HepG2 (cell line): Measurements from ENCODE around the gene DNMT3L. TPM values are rescaled to one million over a fixed set of nuclear protein-coding genes. Genes with fewer than 3 reads are reported as not detected.

Experiments used
- AHDC1 ChIP-seq: sonication (generic); formaldehyde crosslinking; IDR thresholded peaks from 2 replicates; pipeline ENCODE4 v1.5.1; 2020; ENCODE audit warnings: mild to moderate bottlenecking, missing genetic modification reagents, borderline replicate concordance
- CEBPG ChIP-seq: IDR thresholded peaks from 2 replicates; pipeline ENCODE4 v1.6.1; 2016
- DZIP1 ChIP-seq: sonication (generic); formaldehyde crosslinking; IDR thresholded peaks from 2 replicates; pipeline ENCODE4 v1.5.0; 2020; ENCODE audit warnings: mild to moderate bottlenecking, missing genetic modification reagents
- E2F5 ChIP-seq: sonication (generic); formaldehyde crosslinking; conservative IDR thresholded peaks from 2 replicates; pipeline ENCODE4 v1.4.0; 2020; ENCODE audit warnings: missing genetic modification reagents
- FOSL1 ChIP-seq: sonication (generic); formaldehyde crosslinking; IDR thresholded peaks from 2 replicates; pipeline ENCODE4 v1.9.0; 2021; ENCODE audit warnings: missing genetic modification reagents, borderline replicate concordance
- FOXK2 ChIP-seq: fragments of 450-650 bp; IDR thresholded peaks from 2 replicates; pipeline ENCODE4 v1.6.1; 2016
- FOXO1 ChIP-seq: sonication (generic); formaldehyde crosslinking; IDR thresholded peaks from 2 replicates; pipeline ENCODE4 v1.4.0; 2020; ENCODE audit warnings: missing genetic modification reagents
- HBP1 ChIP-seq: IDR thresholded peaks from 2 replicates; pipeline ENCODE4 v1.6.1; 2016; ENCODE audit warnings: low read depth, control low read depth
- KAT8 ChIP-seq: IDR thresholded peaks from 2 replicates; pipeline ENCODE4 v1.6.1; 2016; ENCODE audit warnings: missing genetic modification reagents, missing compliant biosample characterization
- MIER2 ChIP-seq: IDR thresholded peaks from 2 replicates; pipeline ENCODE4 v1.6.1; 2016; ENCODE audit warnings: missing biosample characterization, missing genetic modification reagents
- PREB ChIP-seq: sonication (generic); formaldehyde crosslinking; IDR thresholded peaks from 2 replicates; pipeline ENCODE4 v1.4.0; 2020; ENCODE audit warnings: missing genetic modification reagents
- RXRA ChIP-seq: sonication (generic); formaldehyde crosslinking; IDR thresholded peaks from 2 replicates; pipeline ENCODE4 v1.5.1; 2020; ENCODE audit warnings: missing genetic modification reagents
- SP2 ChIP-seq: sonication (generic); formaldehyde crosslinking; IDR thresholded peaks from 2 replicates; pipeline ENCODE4 v1.5.1; 2020; ENCODE audit warnings: mild to moderate bottlenecking, missing genetic modification reagents
- TBP ChIP-seq: sonication (generic); formaldehyde crosslinking; IDR thresholded peaks from 2 replicates; pipeline ENCODE4 v1.5.0; 2020; ENCODE audit warnings: missing genetic modification reagents
- THAP11 ChIP-seq: IDR thresholded peaks from 2 replicates; pipeline ENCODE4 v1.6.1; 2016; ENCODE audit warnings: missing biosample characterization, missing genetic modification reagents
- THAP7 ChIP-seq: sonication (generic); formaldehyde crosslinking; IDR thresholded peaks from 2 replicates; pipeline ENCODE4 v1.8.1; 2023; ENCODE audit warnings: mild to moderate bottlenecking, missing genetic modification reagents
- ZNF33B ChIP-seq: sonication (generic); formaldehyde crosslinking; IDR thresholded peaks from 2 replicates; pipeline ENCODE4 v1.5.1; 2020; ENCODE audit warnings: mild to moderate bottlenecking, missing genetic modification reagents
- ZNF354B ChIP-seq: sonication (generic); formaldehyde crosslinking; IDR thresholded peaks from 2 replicates; pipeline ENCODE4 v1.8.0; 2022; ENCODE audit warnings: mild to moderate bottlenecking, missing genetic modification reagents
- ZNF614 ChIP-seq: IDR thresholded peaks from 2 replicates; pipeline ENCODE4 v1.6.1; 2018; ENCODE audit warnings: missing biosample characterization, missing genetic modification reagents, inconsistent platforms, borderline replicate concordance
- polyA plus RNA-seq, 8 experiments: library from polyadenylated mRNA; depleted of rRNA in 3 of 8; stranded (reverse) in 7 of 8; unstranded in 1 of 8; fragments of >200 nt; fragmentation: Illumina TruSeq in 4 of 8; extraction: Trizol in 4 of 8; gene quantifications; 2 replicates each; pipeline versions ENCODE4 v1.2.1 to v1.2.3, GENCODE V29; 2011 to 2016; ENCODE audit warnings: low read depth in 4 of 8, missing spikeins in 1 of 8, mixed read lengths in 1 of 8; ENCODE audit not compliant: insufficient read depth in 1 of 8
- total RNA-seq, 5 experiments: library from RNA; depleted of rRNA; stranded (reverse); fragments of >200 nt; fragmentation: Illumina TruSeq; extraction: Trizol; gene quantifications; 2 replicates each; pipeline ENCODE4 v1.2.3, GENCODE V29; 2016; ENCODE audit warnings: low read depth in 1 of 5

Gene DNMT3L
- total and polyA plus RNA-seq, 2 of the 13 experiments (the other 11 are each of a cell fraction or from before 2014, with no cell fraction given): 0.75 to 1.7 TPM

- no peak for TF ChIP-seq DZIP1 (CRISPR knock-in tag)
- TF ChIP-seq TBP: no peak
- TF ChIP-seq THAP11: peak; percentile 44; the same call in 1 of the 2 replicates
- TF ChIP-seq THAP7 (CRISPR knock-in tag): no peak
- peak; percentile 34; the same call in 1 of the 2 replicates for TF ChIP-seq CEBPG (CRISPR knock-in tag)
- no peak for TF ChIP-seq SP2 (CRISPR knock-in tag)
- TF ChIP-seq PREB (CRISPR knock-in tag): no peak
- TF ChIP-seq ZNF614 (CRISPR knock-in tag): no peak
- TF ChIP-seq FOXO1 (CRISPR knock-in tag): peak; percentile 64
- no peak for TF ChIP-seq FOSL1 (CRISPR knock-in tag)
- TF ChIP-seq ZNF33B (CRISPR knock-in tag): no peak
- TF ChIP-seq HBP1 (CRISPR knock-in tag): no peak
- TF ChIP-seq RXRA: peak; percentile 25; the same call in 1 of the 2 replicates
- TF ChIP-seq E2F5 (CRISPR knock-in tag): no peak
- TF ChIP-seq ZNF354B (CRISPR knock-in tag): no peak
- no peak for TF ChIP-seq MIER2 (CRISPR knock-in tag)
- no peak for TF ChIP-seq AHDC1 (CRISPR knock-in tag)
- peak; percentile 48 for TF ChIP-seq KAT8 (CRISPR knock-in tag)
- no peak for TF ChIP-seq FOXK2
These were observed 41.8 kb upstream of the DNMT3L start (continued) for GRCh38 chr21:44303490-44303981.
